Tibial artery (tissue), 4 donors: ENCODE measurements around the gene OGG1.
A peak's percentile ranks its signal among the peaks of the same experiment; 100 is the strongest.

Experiments used
- DNase-seq, 2 donors: peaks; one replicate each; pipeline ENCODE4 v3.0.0-alpha.2; 2019
- H3K27ac ChIP-seq, 2 donors: fragments of 200-600 bp; sonication (generic) in 1 of 2; 1 replicate in 1 of 2; 2 replicates in 1 of 2; pipeline ENCODE4 v1.5.1; 2018 to 2019; ENCODE audit warnings: mild to moderate bottlenecking in 1 of 2
- H3K27me3 ChIP-seq, 2 donors: fragments of 200-600 bp; sonication (generic) in 1 of 2; one replicate each; pipeline versions ENCODE4 v1.5.1 to v1.6.0; 2016 to 2019
- H3K36me3 ChIP-seq, 3 donors: fragments of 200-600 bp; sonication (generic) in 2 of 3; one replicate each; pipeline ENCODE4 v1.5.1; 2016 to 2019; ENCODE audit warnings: mild to moderate bottlenecking in 2 of 3
- H3K4me1 ChIP-seq, 4 donors: fragments of 200-600 bp; sonication (generic) in 2 of 4; 1 replicate in 3 of 4; 2 replicates in 1 of 4; pipeline ENCODE4 v1.5.1; 2016 to 2019
- H3K4me3 ChIP-seq, 2 donors: fragments of 200-600 bp; sonication (generic) in 1 of 2; 1 replicate in 1 of 2; 2 replicates in 1 of 2; pipeline ENCODE4 v1.5.1; 2018 to 2019; ENCODE audit warnings: mild to moderate bottlenecking in 2 of 2
- H3K9me3 ChIP-seq, 3 donors: fragments of 200-600 bp; sonication (generic) in 1 of 3; one replicate each; pipeline ENCODE4 v1.5.1; 2016 to 2019
- CTCF ChIP-seq, 2 experiments: fragments of 200-600 bp in 1 of 2; fragments of 450-650 bp in 1 of 2; IDR thresholded peaks; one replicate each; pipeline ENCODE4 v1.5.1; 2017 to 2019; ENCODE audit warnings: antibody characterized with exemption in 2 of 2, mild to moderate bottlenecking in 1 of 2, moderate library complexity in 1 of 2
- intact Hi-C: fragments of 100-400 bp; cut with DNase I; formaldehyde crosslinking; loops from one replicate; pipeline ENCODE4 v1.15.0; 2023; ENCODE audit warnings: low total_unique reads

The OGG1 gene

DNA sequence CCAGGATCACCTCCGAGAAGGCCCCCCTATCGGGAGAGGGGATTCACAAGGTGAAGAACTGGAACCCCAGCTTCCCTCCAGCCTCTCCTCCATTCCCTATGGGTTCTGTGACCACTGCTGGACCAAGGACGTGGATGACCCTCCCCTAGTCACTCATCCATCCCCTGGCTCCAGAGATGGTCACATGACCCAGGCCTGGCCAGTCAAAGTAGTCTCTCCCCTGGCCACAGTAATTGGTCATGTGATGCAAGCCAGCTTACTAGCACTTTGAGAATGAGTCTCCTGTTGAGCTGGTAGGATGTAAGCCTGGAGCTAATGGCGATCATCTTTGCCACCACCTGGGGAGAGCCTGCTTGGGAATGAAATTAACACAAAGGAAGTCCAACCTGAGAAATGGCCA is 16.1 kb downstream of the OGG1 start:
- H3K4me1 ChIP-seq, result peaks cover 0 to 35% (median 23%) of the 10 kb centered on the region in 4 donors
- peaks cover 10 to 45% (median 35%) of the 10 kb centered on the region in 3 donors for H3K36me3 ChIP-seq
- no peak overlapping the region for H3K4me3 ChIP-seq
- no peaks in the 10 kb centered on the region for H3K27me3 ChIP-seq
- no peak overlapping the region for H3K27ac ChIP-seq
- TF ChIP-seq CTCF (IDR thresholded peaks at IDR 0.05), result no peak
- no peak for DNase-seq
- no peaks in the 10 kb centered on the region for H3K9me3 ChIP-seq
- intact Hi-C loops, result no loop called here

- H3K36me3 ChIP-seq, result peaks cover 0 to 29% (median 19%) of the 10 kb centered on the region in 3 donors
- no peaks in the 10 kb centered on the region for H3K9me3 ChIP-seq
- no peak for TF ChIP-seq CTCF (IDR thresholded peaks at IDR 0.05)
- peak in 1 of 2 donors; percentile 59 for DNase-seq
- H3K27me3 ChIP-seq, result no peaks in the 10 kb centered on the region
- peaks cover 0 to 38% (median 25%) of the 10 kb centered on the region in 4 donors for H3K4me1 ChIP-seq
- H3K4me3 ChIP-seq, result no peak overlapping the region
- intact Hi-C loops, result no loop called here
- peak overlapping the region; percentile 87 to 93 for H3K27ac ChIP-seq
Observed at GRCh38 chr3:9767418-9767817, 17.7 kb downstream of the OGG1 start.

GRCh38 chr3:9768141-9768775 is 18.5 kb downstream of the OGG1 start:
- intact Hi-C loops, result no loop called here
- peak overlapping the region; percentile 87 to 93 for H3K27ac ChIP-seq
- peak overlapping the region; percentile 68 to 76 for H3K4me3 ChIP-seq

DNA sequence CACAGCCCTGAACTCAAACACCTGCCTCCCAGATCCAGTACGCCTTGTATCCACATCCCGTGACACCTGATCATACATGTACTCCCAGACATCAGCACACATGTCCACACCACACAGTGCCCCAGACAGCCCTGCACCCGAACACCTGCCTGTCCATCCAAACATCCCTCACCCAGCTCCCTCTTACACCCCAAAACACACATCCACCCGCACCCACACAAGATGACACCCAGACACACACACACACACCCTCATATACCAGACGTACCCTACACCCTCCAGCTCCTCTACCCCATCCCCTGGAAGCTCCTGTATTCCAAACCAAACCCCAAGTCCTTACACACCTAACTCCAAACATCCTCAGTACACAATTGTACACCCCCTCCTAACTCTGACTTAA is 19.3 kb downstream of the OGG1 start:
- Histone ChIP-seq H3K27me3 (no peaks in the 10 kb centered on the region), H3K4me3 (peak overlapping the region; percentile 68 to 76), H3K27ac (peak overlapping the region; percentile 87 to 93), H3K4me1 (peaks cover 0 to 38% (median 25%) of the 10 kb centered on the region in 4 donors), H3K36me3 (peaks cover 0 to 17% (median 13%) of the 10 kb centered on the region in 3 donors), H3K9me3 (no peaks in the 10 kb centered on the region)
- intact Hi-C loops, result no loop called here
- no peak for DNase-seq
- TF ChIP-seq CTCF (IDR thresholded peaks at IDR 0.05), result no peak

More at GRCh38 chr3:9768141-9768775, 18.5 kb downstream of the OGG1 start:
- H3K9me3 ChIP-seq, result no peaks in the 10 kb centered on the region
- no peaks in the 10 kb centered on the region for H3K27me3 ChIP-seq
- peaks cover 0 to 22% (median 13%) of the 10 kb centered on the region in 3 donors for H3K36me3 ChIP-seq
- DNase-seq, result no peak
- peaks cover 0 to 38% (median 25%) of the 10 kb centered on the region in 4 donors for H3K4me1 ChIP-seq
- TF ChIP-seq CTCF (IDR thresholded peaks at IDR 0.05), result no peak

- no peak for TF ChIP-seq CTCF (IDR thresholded peaks at IDR 0.05)
- Histone ChIP-seq H3K4me1 (peaks cover 0 to 38% (median 25%) of the 10 kb centered on the region in 4 donors), H3K9me3 (no peaks in the 10 kb centered on the region), H3K4me3 (peak within 1 kb of the TSS; percentile 68 to 76), H3K27me3 (no peaks in the 10 kb centered on the region), H3K27ac (peak within 1 kb of the TSS; percentile 87 to 93), H3K36me3 (peaks cover 0 to 15% (median 12%) of the 10 kb centered on the region in 3 donors)
- intact Hi-C loops, result loop anchor here (2.0 kb wide), 1 partner anchor 23 kb away; the partner anchor contains the start of genes ARPC4 and TADA3
- peak; percentile 85 to 92 for DNase-seq
Observed at GRCh38 chr3:9769426-9770275, 19.9 kb downstream of the OGG1 start, which contains the start of gene CAMK1. Gene CAMK1, minus strand, starts transcription at chr3:9769947. Its CDS starts 2,198 bp downstream, at chr3:9767749.
